H9 (cell line): ENCODE measurements around the gene CDK8. TPM values are rescaled to one million over a fixed set of nuclear protein-coding genes. Genes with fewer than 3 reads are reported as not detected.

Experiments used
- DNase-seq: peaks from one replicate; pipeline ENCODE4 v3.0.0-alpha.2; 2017
- H2AFZ ChIP-seq: one replicate; pipeline ENCODE4 v1.6.1; 2013; ENCODE audit warnings: mild to moderate bottlenecking, low read length, control low read depth, moderate library complexity
- H2AK5ac ChIP-seq: 2 replicates; pipeline ENCODE4 v1.6.1; 2013; ENCODE audit warnings: low read length, control low read depth, mixed read lengths; ENCODE audit not compliant: insufficient read length
- H2BK120ac ChIP-seq: one replicate; pipeline ENCODE4 v1.6.1; 2013; ENCODE audit warnings: low read depth, mild to moderate bottlenecking, low read length, control low read depth, inconsistent platforms; ENCODE audit not compliant: poor library complexity, severe bottlenecking
- H2BK12ac ChIP-seq: 2 replicates; pipeline ENCODE4 v1.6.1; 2013; ENCODE audit warnings: low read length, control low read depth, mixed read lengths, low read depth; ENCODE audit not compliant: insufficient read length
- H2BK15ac ChIP-seq: 2 replicates; pipeline ENCODE4 v1.6.1; 2013; ENCODE audit warnings: low read depth, low read length, control low read depth
- H2BK20ac ChIP-seq: one replicate; pipeline ENCODE4 v1.6.1; 2013; ENCODE audit warnings: low read depth, mild to moderate bottlenecking, low read length, control low read depth, inconsistent platforms; ENCODE audit not compliant: poor library complexity, severe bottlenecking
- H2BK5ac ChIP-seq: 2 replicates; pipeline ENCODE4 v1.6.1; 2013; ENCODE audit warnings: low read length, control low read depth, mixed read lengths; ENCODE audit not compliant: insufficient read length
- H3K14ac ChIP-seq: 2 replicates; pipeline ENCODE4 v1.6.1; 2013; ENCODE audit warnings: low read length, control low read depth; ENCODE audit not compliant: insufficient read depth
- H3K18ac ChIP-seq: 2 replicates; pipeline ENCODE4 v1.6.1; 2013; ENCODE audit warnings: low read depth, mild to moderate bottlenecking, mixed read lengths, low read length, control low read depth; ENCODE audit not compliant: insufficient read length
- H3K23ac ChIP-seq: 2 replicates; pipeline ENCODE4 v1.6.1; 2013; ENCODE audit warnings: low read length, control low read depth, mixed read lengths, low read depth; ENCODE audit not compliant: insufficient read length
- H3K23me2 ChIP-seq: 2 replicates; pipeline ENCODE4 v1.6.1; 2013; ENCODE audit warnings: low read depth, mild to moderate bottlenecking, mixed read lengths, low read length, control low read depth; ENCODE audit not compliant: insufficient read length, poor library complexity, severe bottlenecking
- H3K27ac ChIP-seq: 2 replicates; pipeline ENCODE4 v1.5.1; 2013; ENCODE audit warnings: low read length, control low read depth, mixed read lengths, low read depth; ENCODE audit not compliant: insufficient read length
- H3K27me3 ChIP-seq: 2 replicates; pipeline ENCODE4 v1.6.1; 2013; ENCODE audit warnings: low read length, control low read depth, inconsistent platforms; ENCODE audit not compliant: insufficient read depth
- H3K4ac ChIP-seq: 2 replicates; pipeline ENCODE4 v1.6.1; 2013; ENCODE audit warnings: low read depth, mild to moderate bottlenecking, control low read depth, inconsistent platforms, low read length, moderate library complexity
- H3K4me1 ChIP-seq: 2 replicates; pipeline ENCODE4 v1.6.1; 2013; ENCODE audit warnings: low read length, control low read depth, inconsistent platforms; ENCODE audit not compliant: insufficient read depth
- H3K4me2 ChIP-seq: 2 replicates; pipeline ENCODE4 v1.6.1; 2013; ENCODE audit warnings: low read length, control low read depth, mixed read lengths; ENCODE audit not compliant: insufficient read length, insufficient read depth
- H3K56ac ChIP-seq: 2 replicates; pipeline ENCODE4 v1.6.1; 2013; ENCODE audit warnings: low read depth, mild to moderate bottlenecking, mixed read lengths, low read length, control low read depth; ENCODE audit not compliant: insufficient read length
- H3K79me1 ChIP-seq: 2 replicates; pipeline ENCODE4 v1.6.1; 2013; ENCODE audit warnings: low read depth, mild to moderate bottlenecking, moderate library complexity, low read length, control low read depth, inconsistent platforms; ENCODE audit not compliant: insufficient read depth, poor library complexity, severe bottlenecking
- H3K79me2 ChIP-seq: 2 replicates; pipeline ENCODE4 v1.6.1; 2013; ENCODE audit warnings: low read length, control low read depth, inconsistent platforms; ENCODE audit not compliant: insufficient read depth
- H3K9ac ChIP-seq: 2 replicates; pipeline ENCODE4 v1.6.1; 2013; ENCODE audit warnings: low read length, control low read depth, mixed read lengths; ENCODE audit not compliant: insufficient read length; ENCODE audit errors: extremely low read depth
- H3K9me3 ChIP-seq: one replicate; pipeline ENCODE4 v1.6.1; 2013; ENCODE audit warnings: low read depth, low read length, inconsistent platforms; ENCODE audit not compliant: control insufficient read depth
- H3T11ph ChIP-seq: one replicate; pipeline ENCODE4 v1.6.1; 2013; ENCODE audit warnings: mild to moderate bottlenecking, low read length, control low read depth, inconsistent platforms
- H4K20me1 ChIP-seq: one replicate; pipeline ENCODE4 v1.6.1; 2013; ENCODE audit not compliant: control insufficient read depth, insufficient read length, insufficient read depth
- H4K5ac ChIP-seq: 2 replicates; pipeline ENCODE4 v1.6.1; 2013; ENCODE audit warnings: low read depth, mild to moderate bottlenecking, mixed read lengths, low read length, control low read depth; ENCODE audit not compliant: insufficient read length
- H4K8ac ChIP-seq: replicated peaks from 2 replicates; pipeline ENCODE4 v1.6.1; 2013; ENCODE audit warnings: low read length, control low read depth, mixed read lengths, low read depth; ENCODE audit not compliant: insufficient read length
- H4K91ac ChIP-seq: 2 replicates; pipeline ENCODE4 v1.6.1; 2013; ENCODE audit warnings: low read depth, mild to moderate bottlenecking, moderate library complexity, mixed read lengths, low read length, control low read depth; ENCODE audit not compliant: insufficient read length
- H3K27ac Mint-ChIP-seq, 3 experiments: 2 replicates in 2 of 3; 3 replicates in 1 of 3; pipeline ENCODE4 v1.8.0; 2020 to 2021; ENCODE audit warnings: mixed read lengths in 3 of 3, mild to moderate bottlenecking in 1 of 3, moderate library complexity in 1 of 3
- H3K27me3 Mint-ChIP-seq: 2 replicates; pipeline ENCODE4 v1.8.0; 2021; ENCODE audit warnings: low read depth, mild to moderate bottlenecking, moderate library complexity, mixed read lengths
- H3K36me3 Mint-ChIP-seq, 3 experiments: 2 replicates in 2 of 3; 3 replicates in 1 of 3; pipeline ENCODE4 v1.8.0; 2020 to 2021; ENCODE audit warnings: low read depth in 3 of 3, mixed read lengths in 3 of 3; ENCODE audit not compliant: insufficient read depth in 1 of 3
- H3K4me1 Mint-ChIP-seq, 2 experiments: 2 replicates each; pipeline ENCODE4 v1.8.0; 2020; ENCODE audit warnings: mixed read lengths in 2 of 2
- H3K4me3 Mint-ChIP-seq, 2 experiments: 2 replicates in 1 of 2; 3 replicates in 1 of 2; pipeline ENCODE4 v1.8.0; 2020 to 2021; ENCODE audit warnings: mild to moderate bottlenecking in 2 of 2, mixed read lengths in 2 of 2, moderate library complexity in 1 of 2
- H3K9me3 Mint-ChIP-seq, 2 experiments: 2 replicates in 1 of 2; 3 replicates in 1 of 2; pipeline ENCODE4 v1.8.0; 2020; ENCODE audit warnings: mild to moderate bottlenecking in 2 of 2, mixed read lengths in 2 of 2, moderate library complexity in 1 of 2
- CTCF ChIP-seq: fragments of 200-600 bp; sonication (generic); conservative IDR thresholded peaks from 3 replicates; pipeline ENCODE4 v1.8.0; 2021; ENCODE audit warnings: antibody characterized with exemption, mild to moderate bottlenecking
- WGBS: extraction: QIAGEN DNeasy Blood & Tissue Kit; methylation state at CpG from one replicate; pipeline ENCODE4 v1.1.7; 2013; ENCODE audit warnings: missing lambda C conversion rate, low lambda C conversion rate, mixed read lengths; ENCODE audit not compliant: insufficient read length; ENCODE audit errors: extremely low coverage; 5-methylcytosine and 5-hydroxymethylcytosine counted together
- total RNA-seq: library from RNA; stranded (reverse); gene quantifications from 2 replicates; pipeline ENCODE4 v1.2.1, GENCODE V29; 2021

CDK8 gene
- total RNA-seq, 1 experiment from 2014 or later, result 18.1 TPM

GRCh38 chr13:26422036-26422435 is 168.1 kb downstream of the CDK8 start:
- no peak overlapping the region for H2BK20ac ChIP-seq
- no peak overlapping the region for H2BK12ac ChIP-seq
- H3K9ac ChIP-seq, result no peak overlapping the region
- H3K18ac ChIP-seq, result no peak overlapping the region
- no peak overlapping the region for H3K4me2 ChIP-seq
- no peak overlapping the region for H2BK5ac ChIP-seq
- no peak overlapping the region for H2BK120ac ChIP-seq
- no peak overlapping the region for H2BK15ac ChIP-seq
- H3K9me3 ChIP-seq, result no peaks in the 10 kb centered on the region
- Mint-ChIP-seq H3K4me3 (no peak overlapping the region), H3K27me3 (no peaks in the 10 kb centered on the region), H3K4me1 (peaks cover 0 to 6% of the 10 kb centered on the region in 2 experiments; a peak in 2 of 4 replicates), H3K27ac (no peak overlapping the region), H3K36me3 (no peaks in the 10 kb centered on the region), H3K9me3 (no peaks in the 10 kb centered on the region)
- no peaks in the 10 kb centered on the region for H4K20me1 ChIP-seq
- H2AK5ac ChIP-seq, result no peak overlapping the region
- no peak overlapping the region for H3K4ac ChIP-seq
- no peak overlapping the region for H4K91ac ChIP-seq
- H4K5ac ChIP-seq, result no peak overlapping the region
- no peak overlapping the region for H2AFZ ChIP-seq
- no peak overlapping the region for H3T11ph ChIP-seq
- H3K27ac ChIP-seq, result no peak overlapping the region
- TF ChIP-seq CTCF, result no peak
- no peak overlapping the region for H3K14ac ChIP-seq
- no peak overlapping the region for H4K8ac ChIP-seq
- H3K23me2 ChIP-seq, result no peaks in the 10 kb centered on the region
- no peaks in the 10 kb centered on the region for H3K27me3 ChIP-seq
- H3K23ac ChIP-seq, result no peak overlapping the region
- no peak for DNase-seq
- no peak overlapping the region for H3K56ac ChIP-seq
- no CpG with 5 or more reads among the region's 7 CpGs for WGBS
- no peaks in the 10 kb centered on the region for H3K4me1 ChIP-seq
- no peaks in the 10 kb centered on the region for H3K79me1 ChIP-seq
- H3K79me2 ChIP-seq, result no peaks in the 10 kb centered on the region
